Suppressor macrophage treated with lipopolysaccharide for 1 hour (primary cell): ENCODE data around the gene C17orf78.
"Not testable (repeated sequence)": the region's sequence is repeated elsewhere in the genome, so short reads cannot be mapped to it uniquely, and the experiment has no call there.

Experiments
- DNase-seq, 3 donors: peaks; one replicate each; pipeline ENCODE4 v3.0.0-alpha.2; 2020 to 2022

The C17orf78 gene

DNA sequence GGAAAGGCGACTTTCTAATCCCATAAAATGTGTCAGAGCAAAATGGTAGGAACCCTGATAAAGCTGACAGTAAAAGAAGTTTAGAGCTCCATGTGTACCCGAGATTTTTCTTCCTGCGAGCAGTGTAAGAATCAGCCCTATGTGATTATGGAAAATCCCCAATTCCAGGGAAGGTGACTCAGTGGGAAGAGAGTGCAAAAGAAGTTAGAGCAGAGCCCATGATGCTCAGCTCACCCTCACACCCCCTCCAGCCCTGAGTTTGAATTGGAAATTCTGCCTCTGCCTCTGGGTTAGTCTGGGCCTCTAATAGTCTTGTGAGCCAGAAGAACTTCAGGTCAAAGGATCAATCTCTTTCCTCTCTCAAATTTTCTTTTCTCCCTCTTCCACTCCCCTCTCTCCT is 12.5 kb downstream of the C17orf78 start:
- DNase-seq, result peak in 2 of 3 donors; percentile 4 to 9

GRCh38 chr17:37389160-37389559 is 13.4 kb downstream of the C17orf78 start:
- DNase-seq, result no peak

- DNase-seq, result no peak
These were observed 15.4 kb downstream of the C17orf78 start for GRCh38 chr17:37391146-37391545.

DNA sequence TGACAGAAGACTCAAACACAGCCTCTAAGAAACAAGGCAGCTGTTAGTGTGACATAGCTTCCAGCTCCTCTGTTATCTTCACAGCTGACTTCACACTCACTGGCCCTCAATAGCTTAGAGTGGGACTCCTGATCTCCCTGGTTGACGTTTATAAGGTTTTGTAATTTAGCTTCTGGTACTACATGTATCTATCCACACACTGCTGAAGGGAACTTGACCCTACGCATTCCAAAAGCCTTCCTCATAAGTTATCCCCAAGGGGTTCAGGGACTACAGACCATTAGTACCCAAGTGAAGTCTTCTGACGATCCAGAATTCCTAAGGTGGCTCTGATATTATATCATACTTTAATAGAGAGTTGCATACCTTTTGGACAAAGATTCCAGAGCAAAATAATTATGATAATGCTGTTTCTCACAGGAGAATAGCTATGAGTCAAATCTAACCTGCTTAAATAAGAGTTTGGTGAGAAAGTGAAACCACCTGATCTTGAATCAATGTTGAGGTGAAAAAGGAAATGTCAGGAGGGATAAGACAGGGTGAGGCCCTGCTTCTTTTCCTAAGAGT is 16.3 kb downstream of the C17orf78 start:
- DNase-seq, result no peak

GRCh38 chr17:37393352-37393751 is 17.6 kb downstream of the C17orf78 start:
- DNase-seq, result no peak

DNA sequence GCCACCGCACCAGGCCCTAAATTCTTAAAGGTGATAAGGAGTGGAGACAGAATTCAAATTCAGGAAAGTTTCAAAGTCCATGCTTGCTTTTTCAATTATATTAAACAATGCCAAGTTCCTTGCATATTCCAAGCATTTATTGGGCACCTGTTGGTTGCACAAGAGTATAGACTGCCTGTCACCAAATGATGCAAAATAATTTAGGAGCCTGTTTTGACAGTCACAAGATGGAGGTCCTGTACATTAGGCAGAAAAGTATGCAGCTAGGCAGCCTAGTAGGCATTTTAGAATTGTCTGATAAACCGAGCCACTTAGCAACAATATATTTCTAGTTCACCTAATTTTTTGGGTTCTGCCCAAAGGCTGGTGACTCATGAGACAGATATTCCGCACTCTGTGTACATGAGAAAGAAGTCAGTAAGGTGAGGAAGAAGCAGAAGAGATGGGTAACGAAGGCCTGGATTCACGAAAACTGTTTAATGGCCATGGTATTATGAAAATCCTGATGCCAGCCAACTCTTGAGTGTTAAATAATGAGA is 23.5 kb downstream of the C17orf78 start:
- no peak for DNase-seq

- no peak for DNase-seq
These were observed 24.7 kb downstream of the C17orf78 start for GRCh38 chr17:37400505-37400904.

- DNase-seq, result not testable (repeated sequence)
These were observed 29.7 kb downstream of the C17orf78 start for GRCh38 chr17:37405522-37405921.

GRCh38 chr17:37405955-37406634 is 30.3 kb downstream of the C17orf78 start:
- DNase-seq, result no peak

GRCh38 chr17:37406635-37407461 is 31.1 kb downstream of the C17orf78 start, which contains the start of the genes ACACA and TADA2A:
ACACA (minus strand) TSS chr17:37406836; CDS start chr17:37406299, 537 bp downstream.
TADA2A (plus strand) TSS chr17:37406886; CDS start chr17:37411366, 4,480 bp downstream.
- peak; percentile 89 to 97 (median 94) for DNase-seq

DNA sequence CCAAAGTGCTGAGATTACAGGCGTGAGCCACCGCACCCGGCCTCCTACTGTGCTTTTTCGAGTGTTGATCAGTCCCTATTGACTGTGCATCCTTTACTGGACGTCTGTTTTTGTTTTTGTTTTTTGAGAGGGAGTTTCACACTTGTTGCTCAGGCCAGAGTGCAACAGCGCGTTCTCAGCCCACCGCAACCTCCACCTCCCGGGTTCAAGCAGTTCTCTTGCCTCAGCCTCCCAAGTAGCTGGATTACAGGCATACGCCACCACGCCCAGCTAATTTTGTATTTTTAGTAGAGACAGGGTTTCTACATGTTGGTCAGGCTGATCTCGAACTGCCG is 32.3 kb downstream of the C17orf78 start:
- DNase-seq, result not testable (repeated sequence)

DNA sequence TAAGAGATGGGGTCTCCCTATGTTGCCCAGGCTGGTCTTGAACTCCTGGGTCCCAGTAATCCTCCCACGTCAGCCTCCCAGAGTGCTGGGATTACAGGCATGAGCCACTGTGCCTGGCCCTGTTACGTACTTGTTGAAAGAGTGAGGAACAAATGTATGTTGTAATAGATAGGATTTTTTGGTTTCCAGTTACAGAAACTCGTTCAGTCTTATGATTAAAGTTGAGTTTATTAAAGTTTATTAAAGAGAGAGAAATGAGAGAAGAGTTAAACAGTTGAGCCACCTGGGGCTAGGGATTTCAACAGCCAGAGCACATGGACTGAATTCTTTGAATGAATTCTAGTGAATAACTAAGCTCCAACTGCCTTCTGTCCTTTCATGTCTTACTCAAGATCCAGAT is 34.6 kb downstream of the C17orf78 start:
- no peak for DNase-seq

DNA sequence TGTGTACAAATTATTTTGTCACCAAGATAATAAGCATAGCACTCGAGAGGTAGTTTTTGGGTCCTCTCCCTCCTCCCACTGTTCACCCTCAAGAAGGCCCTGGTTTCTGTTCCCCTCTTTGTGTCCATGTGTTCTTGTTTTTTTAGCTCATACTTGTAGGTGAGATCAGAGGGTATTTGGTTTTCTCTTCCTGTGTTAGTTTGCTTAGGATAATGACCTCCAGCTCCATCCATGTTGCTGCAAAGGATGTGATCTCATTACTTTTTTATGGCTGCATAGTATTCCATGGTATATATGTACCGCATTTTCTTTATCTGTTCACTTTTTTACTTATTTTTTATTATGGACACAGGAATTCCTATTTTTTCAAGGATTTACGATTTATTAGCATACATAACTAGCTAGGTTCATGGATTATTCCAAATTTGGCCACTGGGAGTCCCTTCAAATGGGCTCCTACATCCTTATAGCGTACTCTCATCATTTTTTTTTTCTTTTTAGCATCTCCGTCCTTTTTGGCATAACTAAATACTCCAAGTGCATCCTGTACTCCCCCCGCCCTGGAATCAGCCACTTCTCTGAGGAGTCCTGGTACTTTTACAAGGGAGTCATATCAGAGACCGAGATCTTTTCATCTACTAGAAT is 38.2 kb downstream of the C17orf78 start:
- no peak for DNase-seq

- DNase-seq, result no peak
These were observed 42.1 kb downstream of the C17orf78 start for GRCh38 chr17:37417852-37418251.

GRCh38 chr17:37422971-37423625 is 47.3 kb downstream of the C17orf78 start:
- no peak for DNase-seq

- DNase-seq, result no peak
These were observed 49.5 kb downstream of the C17orf78 start for GRCh38 chr17:37425268-37425667.

DNA sequence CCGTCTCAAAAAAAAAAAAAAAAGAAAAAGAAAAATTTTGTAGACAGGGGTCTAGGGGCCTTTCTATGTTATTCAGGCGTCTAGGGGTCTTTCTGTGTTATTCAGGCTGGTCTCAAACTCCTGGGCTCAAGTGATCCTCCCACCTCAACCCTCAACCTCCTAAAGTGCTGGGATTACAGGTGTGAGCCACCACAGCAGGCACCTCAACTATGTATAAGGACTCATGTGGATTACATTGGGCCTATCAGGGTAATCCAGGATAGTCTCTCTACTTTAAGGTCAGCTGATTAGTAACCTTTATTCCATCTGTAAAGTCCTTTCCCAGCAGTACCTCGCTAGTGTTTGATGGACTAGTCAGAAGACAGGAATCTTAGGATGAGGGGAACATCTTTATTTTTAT is 53.3 kb downstream of the C17orf78 start:
- no peak for DNase-seq

DNA sequence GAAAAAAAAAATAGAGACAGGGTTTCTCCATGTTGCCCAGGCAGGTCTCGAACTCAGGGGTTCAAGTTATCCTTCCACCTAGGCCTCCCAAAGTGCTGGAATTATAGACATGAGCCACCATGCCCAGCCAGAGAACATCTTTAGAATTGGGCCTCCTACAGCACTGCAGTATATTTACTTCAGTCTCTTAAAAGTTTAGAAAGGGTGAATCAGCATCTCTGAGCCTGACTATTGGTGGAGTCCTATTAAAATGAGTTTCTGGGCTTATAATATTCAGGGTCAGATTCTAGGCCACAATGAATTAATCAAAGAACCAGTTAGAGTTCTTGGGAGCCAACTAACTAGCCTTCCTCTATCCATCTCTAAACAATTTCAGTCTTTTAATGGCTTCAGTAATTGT is 53.7 kb downstream of the C17orf78 start:
- DNase-seq, result no peak

- DNase-seq, result peak; percentile 37 to 78 (median 50)
These were observed 54.4 kb downstream of the C17orf78 start for GRCh38 chr17:37430051-37430627.

GRCh38 chr17:37432671-37433070 is 56.9 kb downstream of the C17orf78 start:
- no peak for DNase-seq

DNA sequence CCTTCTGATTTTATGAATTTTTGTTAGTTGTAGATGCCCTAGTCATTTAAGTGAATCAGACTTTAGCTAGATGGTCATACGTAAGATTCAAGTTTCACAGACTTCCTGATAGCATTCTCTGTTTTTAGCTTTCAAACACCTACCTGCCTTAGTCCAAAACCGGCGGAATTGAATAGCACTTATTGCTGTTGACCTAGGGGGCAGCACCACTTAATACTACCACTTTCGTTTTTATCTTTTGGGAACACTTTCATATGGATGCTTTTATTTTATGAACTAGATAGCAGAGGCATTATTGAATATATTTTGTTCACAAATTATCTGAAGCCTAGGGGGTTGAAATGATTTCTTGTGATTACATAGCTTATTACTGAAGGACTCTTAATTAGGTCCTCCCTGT is 62.4 kb downstream of the C17orf78 start:
- DNase-seq, result no peak

DNA sequence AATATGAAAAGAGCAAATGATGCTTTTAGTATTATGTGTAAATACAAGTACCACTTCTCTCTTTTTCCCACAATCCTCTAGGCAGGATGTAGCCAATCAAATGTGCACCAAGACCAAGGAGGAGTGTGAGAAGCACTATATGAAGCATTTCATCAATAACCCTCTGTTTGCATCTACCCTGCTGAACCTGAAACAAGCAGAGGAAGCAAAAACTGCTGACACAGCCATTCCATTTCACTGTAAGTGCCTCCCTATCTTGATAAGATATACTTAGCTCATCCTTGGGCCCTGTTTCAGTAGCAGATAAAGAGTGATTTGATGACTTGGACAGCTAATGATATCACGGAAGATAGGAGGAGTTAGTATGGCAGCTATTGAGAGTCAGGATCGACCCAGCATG is 64.6 kb downstream of the C17orf78 start:
- DNase-seq, result no peak
